ENCODE results near the gene PRRT4. TPM values are rescaled to one million over a fixed set of nuclear protein-coding genes. Genes with fewer than 3 reads are reported as not detected.

PRRT4 gene
- total and polyA plus RNA-seq, 9 of the 15 experiments (the other 6 are each of a cell fraction or from before 2014, with no cell fraction given), result not detected

GRCh38 chr7:128387216-128388144 lies 26.0 kb upstream of the PRRT4 start (continued):
- TF ChIP-seq ZBTB9 (CRISPR knock-in tag; IDR thresholded peaks at IDR 0.05), result peak; percentile 37; the same call in 1 of the 2 replicates
- peak; percentile 71 for TF ChIP-seq ZBTB7A (IDR thresholded peaks at IDR 0.05; ENCODE audit: borderline replicate concordance, control insufficient read depth, low read depth, low read length)
- peak; percentile 23; the same call in 1 of the 2 replicates for TF ChIP-seq CTBP1 (IDR thresholded peaks at IDR 0.05; ENCODE audit: borderline replicate concordance)
- TF ChIP-seq HMGN3 (IDR thresholded peaks at IDR 0.05; ENCODE audit: borderline replicate concordance, extremely low read depth, insufficient read length, low read depth, low read length), result no peak
- TF ChIP-seq SRSF1 (IDR thresholded peaks at IDR 0.05; ENCODE audit: low read depth, low read length), result no peak
- no peak for TF ChIP-seq ZNF354B (CRISPR knock-in tag; IDR thresholded peaks at IDR 0.05)
- no peak for TF ChIP-seq CUX1 (CRISPR knock-in tag; IDR thresholded peaks at IDR 0.05)
- peak; percentile 69; the same call in 1 of the 2 replicates for TF ChIP-seq STAG1 (CRISPR knock-in tag; IDR thresholded peaks at IDR 0.05; ENCODE audit: borderline replicate concordance)
- TF ChIP-seq CTCF (IDR thresholded peaks at IDR 0.05 in 2 of 3, conservative IDR thresholded peaks at IDR 0.05 in 1 of 3; ENCODE audit: insufficient read depth in 2 of 3, low read depth in 1 of 3, low read length in 3 of 3), result peak; percentile 95 to 97 (median 97)
- TF ChIP-seq MYC (IDR thresholded peaks at IDR 0.05; ENCODE audit: low read depth, low read length), result 0 out of 2 replicates have a peak, but pooled peaks have one; percentile 31
- no peak for TF ChIP-seq MYC (CRISPR knock-in tag; IDR thresholded peaks at IDR 0.05; ENCODE audit: borderline replicate concordance, low read depth)
- no peak for TF ChIP-seq DNMT1 (IDR thresholded peaks at IDR 0.05)
- no peak for TF ChIP-seq SAP30 (IDR thresholded peaks at IDR 0.05; ENCODE audit: borderline replicate concordance, insufficient read depth, low read depth, low read length, poor library complexity, severe bottlenecking)
- 0 out of 2 replicates have a peak, but pooled peaks have one; percentile 65 for TF ChIP-seq BMI1 (IDR thresholded peaks at IDR 0.05; ENCODE audit: low read length)
- TF ChIP-seq TFAP4 (CRISPR knock-in tag; IDR thresholded peaks at IDR 0.05; ENCODE audit: borderline replicate concordance), result peak; percentile 58
- TF ChIP-seq DIDO1 (tag; IDR thresholded peaks at IDR 0.05; ENCODE audit: low read depth), result no peak

Data from K562 (cell line).